ENCODE data around the gene TMEM80.
A peak's percentile ranks its signal among the peaks of the same experiment; 100 is the strongest.
"Not testable (repeated sequence)": the region's sequence is repeated elsewhere in the genome, so short reads cannot be mapped to it uniquely, and the experiment has no call there.

TMEM80 gene

GRCh38 chr11:695538-696248, at the start of gene TMEM80:
Gene TMEM80, plus strand, starts transcription at chr11:695816. Its CDS starts 12 bp downstream, at chr11:695828.
- peak; percentile 92 to 93 for DNase-seq (ENCODE audit: low read depth in 2 of 2)

GRCh38 chr11:646214-646613, 49.4 kb upstream of the TMEM80 start:
- no peak for DNase-seq (ENCODE audit: low read depth in 2 of 2)

- DNase-seq (ENCODE audit: low read depth in 2 of 2): not testable (repeated sequence)
Observed at GRCh38 chr11:647672-648158, 47.9 kb upstream of the TMEM80 start.

GRCh38 chr11:650482-650881, 45.1 kb upstream of the TMEM80 start:
- DNase-seq (ENCODE audit: low read depth in 2 of 2): no peak

- not testable (repeated sequence) for DNase-seq (ENCODE audit: low read depth in 2 of 2)
Observed at GRCh38 chr11:653136-653535, 42.5 kb upstream of the TMEM80 start.

- no peak for DNase-seq (ENCODE audit: low read depth in 2 of 2)
Observed at GRCh38 chr11:653837-654236, 41.8 kb upstream of the TMEM80 start.

- DNase-seq (ENCODE audit: low read depth in 2 of 2): not testable (repeated sequence)
Observed at GRCh38 chr11:654444-654843, 41.2 kb upstream of the TMEM80 start.

GRCh38 chr11:655036-655726, 40.4 kb upstream of the TMEM80 start:
- DNase-seq (ENCODE audit: low read depth in 2 of 2): no peak

GRCh38 chr11:656426-656825, 39.2 kb upstream of the TMEM80 start:
- DNase-seq (ENCODE audit: low read depth in 2 of 2): no peak

- no peak for DNase-seq (ENCODE audit: low read depth in 2 of 2)
Observed at GRCh38 chr11:656866-657265, 38.8 kb upstream of the TMEM80 start.

GRCh38 chr11:657691-658126, 37.9 kb upstream of the TMEM80 start:
- DNase-seq (ENCODE audit: low read depth in 2 of 2): no peak

GRCh38 chr11:659532-660085, 36.0 kb upstream of the TMEM80 start:
- no peak for DNase-seq (ENCODE audit: low read depth in 2 of 2)

GRCh38 chr11:660281-660680, 35.3 kb upstream of the TMEM80 start:
- DNase-seq (ENCODE audit: low read depth in 2 of 2): no peak

- no peak for DNase-seq (ENCODE audit: low read depth in 2 of 2)
Observed at GRCh38 chr11:660681-661444, 34.8 kb upstream of the TMEM80 start.

GRCh38 chr11:662689-663274, 32.8 kb upstream of the TMEM80 start:
- DNase-seq (ENCODE audit: low read depth in 2 of 2): peak in 1 of 2 donors; percentile 14

GRCh38 chr11:665062-665703, 30.4 kb upstream of the TMEM80 start:
- no peak for DNase-seq (ENCODE audit: low read depth in 2 of 2)

GRCh38 chr11:665704-666281, 29.8 kb upstream of the TMEM80 start:
- no peak for DNase-seq (ENCODE audit: low read depth in 2 of 2)

GRCh38 chr11:673866-674265, 21.8 kb upstream of the TMEM80 start:
- DNase-seq (ENCODE audit: low read depth in 2 of 2): no peak

GRCh38 chr11:674406-674805, 21.2 kb upstream of the TMEM80 start:
- no peak for DNase-seq (ENCODE audit: low read depth in 2 of 2)

- no peak for DNase-seq (ENCODE audit: low read depth in 2 of 2)
Observed at GRCh38 chr11:678297-678696, 17.3 kb upstream of the TMEM80 start.
